GM23248 (cell line): ENCODE results near the gene TSPAN7. TPM values are rescaled to one million over a fixed set of nuclear protein-coding genes. Genes with fewer than 3 reads are reported as not detected.

Source experiments
- DNase-seq: peaks from one replicate; pipeline ENCODE4 v3.0.0-alpha.2; 2015
- H2AFZ ChIP-seq: fragments of 200-600 bp; sonication (generic); 2 replicates; pipeline ENCODE4 v1.6.1; 2016; ENCODE audit warnings: antibody characterized with exemption
- H3F3A ChIP-seq: fragments of 200-600 bp; sonication (generic); 2 replicates; pipeline ENCODE4 v1.6.1; 2016; ENCODE audit warnings: mild to moderate bottlenecking, antibody characterized with exemption, mixed run types; ENCODE audit not compliant: insufficient read depth
- H3K27ac ChIP-seq: fragments of 200-600 bp; sonication (generic); 2 replicates; pipeline ENCODE4 v1.5.1; 2016; ENCODE audit warnings: mild to moderate bottlenecking
- H3K27me3 ChIP-seq: fragments of 200-600 bp; sonication (generic); replicated peaks from 2 replicates; pipeline ENCODE4 v1.6.1; 2016; ENCODE audit warnings: mild to moderate bottlenecking; ENCODE audit not compliant: insufficient read depth
- H3K36me3 ChIP-seq: fragments of 200-600 bp; sonication (generic); 2 replicates; pipeline ENCODE4 v1.6.1; 2016; ENCODE audit warnings: low read depth, mild to moderate bottlenecking
- H3K4me1 ChIP-seq: fragments of 200-600 bp; sonication (generic); 2 replicates; pipeline ENCODE4 v1.6.1; 2016; ENCODE audit warnings: mild to moderate bottlenecking; ENCODE audit not compliant: insufficient read depth
- H3K4me2 ChIP-seq: fragments of 200-600 bp; sonication (generic); one replicate; pipeline ENCODE4 v1.6.1; 2016; ENCODE audit warnings: mild to moderate bottlenecking; ENCODE audit not compliant: unreplicated experiment
- H3K4me3 ChIP-seq: fragments of 200-600 bp; sonication (generic); 2 replicates; pipeline ENCODE4 v1.5.1; 2016; ENCODE audit warnings: mild to moderate bottlenecking
- H3K79me2 ChIP-seq: fragments of 200-600 bp; sonication (generic); 2 replicates; pipeline ENCODE4 v1.6.1; 2016; ENCODE audit warnings: mild to moderate bottlenecking; ENCODE audit not compliant: insufficient read depth
- H3K9ac ChIP-seq: fragments of 200-600 bp; sonication (generic); 2 replicates; pipeline ENCODE4 v1.6.1; 2016; ENCODE audit warnings: mild to moderate bottlenecking
- H3K9me2 ChIP-seq: fragments of 200-600 bp; sonication (generic); 2 replicates; pipeline ENCODE4 v1.6.1; 2016; ENCODE audit warnings: mixed run types, mild to moderate bottlenecking, moderate library complexity; ENCODE audit not compliant: insufficient read depth
- H3K9me3 ChIP-seq: fragments of 200-600 bp; sonication (generic); one replicate; pipeline ENCODE4 v1.6.1; 2017; ENCODE audit warnings: low read depth
- H4K20me1 ChIP-seq: fragments of 200-600 bp; sonication (generic); 2 replicates; pipeline ENCODE4 v1.6.0; 2016; ENCODE audit not compliant: insufficient read depth
- EZH2 ChIP-seq: fragments of 200-600 bp; sonication (generic); IDR thresholded peaks from 2 replicates; pipeline ENCODE4 v1.6.1; 2018; ENCODE audit warnings: antibody characterized with exemption, mild to moderate bottlenecking; ENCODE audit not compliant: insufficient read depth, poor library complexity, severe bottlenecking
- EZH2phosphoT487 ChIP-seq: fragments of 200-600 bp; sonication (generic); IDR thresholded peaks from 2 replicates; pipeline ENCODE4 v1.6.1; 2018; ENCODE audit warnings: antibody characterized with exemption, moderate library complexity, mild to moderate bottlenecking, low read depth; ENCODE audit not compliant: insufficient read depth
- WGBS, 2 experiments: methylation state at CpG; one replicate each; pipeline ENCODE4 v1.1.6; 2015 to 2017; ENCODE audit warnings: low lambda C conversion rate in 2 of 2, low coverage in 1 of 2; ENCODE audit errors: missing lambda C conversion rate in 2 of 2; 5-methylcytosine and 5-hydroxymethylcytosine counted together
- in situ Hi-C: fragments of 300-500 bp; cut with MboI; formaldehyde crosslinking; loops from 2 replicates; pipeline ENCODE4 v1.15.0; 2020
- polyA plus RNA-seq: library from polyadenylated mRNA; unstranded; fragments of >200 nt; fragmentation: Nextera tagmentation; extraction: Ambion mirVana; gene quantifications from 2 replicates; pipeline ENCODE4 v1.2.1, GENCODE V29; 2016
- total RNA-seq: library from RNA; depleted of rRNA; stranded (reverse); fragments of >200 nt; shearing (Covaris generic); gene quantifications from 2 replicates; pipeline ENCODE4 v1.2.3, GENCODE V29; 2014

TSPAN7 gene
- total and polyA plus RNA-seq, 2 experiments from 2014 or later = not detected

GRCh38 chrX:38578167-38578566, 16.8 kb downstream of the TSPAN7 start:
- no peak for TF ChIP-seq EZH2phosphoT487
- TF ChIP-seq EZH2 = no peak
- in situ Hi-C loops = no loop called here
- 85 to 93% methylated on average over 2 of the region's 2 CpGs for WGBS, 2 experiments

DNA sequence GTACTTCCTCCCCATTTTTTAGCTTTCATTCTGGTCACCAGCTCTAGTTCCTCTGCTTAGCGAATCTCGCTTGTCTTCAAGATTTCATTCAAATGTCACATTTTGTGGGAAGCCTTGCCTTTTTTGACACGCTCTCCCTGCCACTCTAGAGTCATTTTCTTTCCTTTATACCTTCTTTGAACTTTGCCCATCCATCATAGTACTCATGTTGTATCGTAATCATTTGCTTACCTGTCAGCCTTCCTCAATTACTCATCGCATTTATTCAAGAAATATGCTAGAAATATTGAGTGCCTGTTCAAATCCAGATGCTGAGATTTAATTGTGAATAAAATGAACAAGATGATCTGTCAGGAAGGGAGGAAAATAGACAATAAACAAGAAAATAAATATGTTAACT, 21.8 kb downstream of the TSPAN7 start:
- Histone ChIP-seq H3K4me3 (no peak overlapping the region), H3K4me2 (no peak overlapping the region), H3F3A (no peaks in the 10 kb centered on the region), H3K79me2 (no peaks in the 10 kb centered on the region), H2AFZ (no peak overlapping the region), H3K27me3 (no peaks in the 10 kb centered on the region), H4K20me1 (no peaks in the 10 kb centered on the region), H3K9me2 (no peaks in the 10 kb centered on the region), H3K9me3 (no peaks in the 10 kb centered on the region), H3K4me1 (no peaks in the 10 kb centered on the region), H3K9ac (no peak overlapping the region), H3K36me3 (no peaks in the 10 kb centered on the region), H3K27ac (no peak overlapping the region)
- in situ Hi-C loops = no loop called here
- no peak for TF ChIP-seq EZH2
- DNase-seq = no peak
- 67 to 76% methylated on average over 5 of the region's 5 CpGs for WGBS, 2 experiments

More at GRCh38 chrX:38578167-38578566, 16.8 kb downstream of the TSPAN7 start:
- Histone ChIP-seq H3F3A (no peaks in the 10 kb centered on the region), H2AFZ (no peak overlapping the region), H4K20me1 (no peaks in the 10 kb centered on the region), H3K9me2 (no peaks in the 10 kb centered on the region), H3K36me3 (no peaks in the 10 kb centered on the region), H3K27ac (no peak overlapping the region), H3K9ac (no peak overlapping the region), H3K4me1 (no peaks in the 10 kb centered on the region), H3K9me3 (no peaks in the 10 kb centered on the region), H3K4me2 (no peak overlapping the region), H3K4me3 (no peak overlapping the region), H3K79me2 (no peaks in the 10 kb centered on the region), H3K27me3 (no peaks in the 10 kb centered on the region)
- DNase-seq = no peak

DNA sequence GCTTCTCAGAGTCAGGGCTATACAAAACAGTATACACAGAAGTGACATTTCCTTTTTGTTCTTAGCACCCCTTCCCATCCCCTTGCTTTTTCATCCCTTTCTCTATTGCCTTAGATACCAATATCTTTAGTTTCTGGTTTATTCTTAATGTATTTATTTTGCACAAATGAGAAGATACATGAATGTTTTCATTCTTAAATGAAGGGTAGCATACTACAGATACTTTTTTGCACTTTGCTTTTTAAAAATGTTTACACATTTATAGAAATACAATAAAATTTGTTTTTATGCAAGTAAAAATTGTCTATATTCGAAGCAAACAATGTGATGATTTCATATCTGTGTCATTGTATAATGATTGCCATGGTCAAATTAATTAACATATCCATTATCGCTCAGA, 33.1 kb downstream of the TSPAN7 start:
- Histone ChIP-seq H4K20me1 (no peaks in the 10 kb centered on the region), H2AFZ (no peak overlapping the region), H3K79me2 (no peaks in the 10 kb centered on the region), H3K4me2 (no peak overlapping the region), H3K27ac (no peak overlapping the region), H3K9me3 (no peaks in the 10 kb centered on the region), H3K4me3 (no peak overlapping the region), H3K4me1 (no peaks in the 10 kb centered on the region), H3K27me3 (no peaks in the 10 kb centered on the region), H3K9me2 (no peaks in the 10 kb centered on the region), H3K9ac (no peak overlapping the region), H3K36me3 (no peaks in the 10 kb centered on the region), H3F3A (no peaks in the 10 kb centered on the region)
- TF ChIP-seq EZH2phosphoT487 (no peak), EZH2 (no peak)
- 27 to 30% methylated on average over 2 of the region's 2 CpGs for WGBS, 2 experiments
- DNase-seq = no peak
- in situ Hi-C loops = no loop called here

- H3K4me2 ChIP-seq = no peak overlapping the region
- WGBS, 2 experiments = 0 to 17% methylated on average over 1 of the region's 1 CpG
Observed at GRCh38 chrX:38595801-38596200, 34.5 kb downstream of the TSPAN7 start.

DNA sequence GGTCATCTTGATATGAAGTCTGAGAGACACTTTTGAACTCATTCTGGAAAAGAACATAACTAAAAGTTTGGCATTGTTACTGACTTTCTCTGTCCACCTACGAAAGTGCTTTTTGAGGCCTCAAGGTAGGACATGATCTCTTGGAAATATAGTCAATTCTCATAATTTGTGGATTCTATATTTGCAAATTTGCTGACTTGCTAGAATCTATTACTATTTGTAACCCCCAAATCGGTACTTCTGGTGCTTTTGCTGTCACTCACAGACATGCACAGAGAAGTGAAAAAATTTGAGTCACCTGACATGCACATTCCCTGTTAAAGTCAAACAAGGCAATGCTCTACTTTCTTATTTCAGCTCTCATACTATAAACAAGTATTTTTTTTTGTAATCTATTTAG, 35.6 kb downstream of the TSPAN7 start:
- no peaks in the 10 kb centered on the region for H3K79me2 ChIP-seq
- H3K36me3 ChIP-seq = no peaks in the 10 kb centered on the region
- H3K9ac ChIP-seq = no peak overlapping the region
- H3K4me1 ChIP-seq = no peaks in the 10 kb centered on the region
- TF ChIP-seq EZH2 (no peak), EZH2phosphoT487 (no peak)
- in situ Hi-C loops = no loop called here
- no peak overlapping the region for H3K4me2 ChIP-seq
- no peak overlapping the region for H3K4me3 ChIP-seq
- H3K9me2 ChIP-seq = no peaks in the 10 kb centered on the region
- H3K27ac ChIP-seq = no peak overlapping the region
- no peak for DNase-seq
- 4% methylated on average over 2 of the region's 2 CpGs for WGBS, 2 experiments
- H3K27me3 ChIP-seq = no peaks in the 10 kb centered on the region
- no peaks in the 10 kb centered on the region for H4K20me1 ChIP-seq
- no peaks in the 10 kb centered on the region for H3F3A ChIP-seq
- H3K9me3 ChIP-seq = no peaks in the 10 kb centered on the region
- H2AFZ ChIP-seq = no peak overlapping the region

More at GRCh38 chrX:38595801-38596200, 34.5 kb downstream of the TSPAN7 start:
- TF ChIP-seq EZH2 (no peak), EZH2phosphoT487 (no peak)
- Histone ChIP-seq H2AFZ (no peak overlapping the region), H3K27me3 (no peaks in the 10 kb centered on the region), H3K4me3 (no peak overlapping the region), H3K9me3 (no peaks in the 10 kb centered on the region), H3K79me2 (no peaks in the 10 kb centered on the region), H3K36me3 (no peaks in the 10 kb centered on the region), H3K27ac (no peak overlapping the region), H3K9me2 (no peaks in the 10 kb centered on the region), H3K9ac (no peak overlapping the region), H3F3A (no peaks in the 10 kb centered on the region), H3K4me1 (no peaks in the 10 kb centered on the region), H4K20me1 (no peaks in the 10 kb centered on the region)
- DNase-seq = no peak
- in situ Hi-C loops = no loop called here
